GM12872 (cell line): ENCODE results near the gene CHRDL1.

Experiments used
- CTCF ChIP-seq: IDR thresholded peaks from 3 replicates; pipeline ENCODE4 v1.5.1; 2011; ENCODE audit warnings: low read depth, mild to moderate bottlenecking, low read length, moderate library complexity; ENCODE audit not compliant: insufficient read depth

Gene CHRDL1

GRCh38 chrX:110795645-110796406 is at the start of gene CHRDL1:
Gene CHRDL1, minus strand, starts transcription at chrX:110795817. Its CDS starts 3,636 bp downstream, at chrX:110792181.
- no peak for TF ChIP-seq CTCF

GRCh38 chrX:110836982-110837381 is 41.4 kb upstream of the CHRDL1 start:
- TF ChIP-seq CTCF: 0 out of 3 replicates have a peak, but pooled peaks have one; percentile 23

- no peak for TF ChIP-seq CTCF
Observed at GRCh38 chrX:110836451-110836850, 40.8 kb upstream of the CHRDL1 start.

- TF ChIP-seq CTCF: no peak
Observed at GRCh38 chrX:110836001-110836400, 40.4 kb upstream of the CHRDL1 start.

GRCh38 chrX:110825972-110826371 is 30.4 kb upstream of the CHRDL1 start:
- no peak for TF ChIP-seq CTCF

GRCh38 chrX:110806145-110806544 is 10.5 kb upstream of the CHRDL1 start:
- no peak for TF ChIP-seq CTCF

GRCh38 chrX:110805303-110805702 is 9.7 kb upstream of the CHRDL1 start:
- no peak for TF ChIP-seq CTCF

- no peak for TF ChIP-seq CTCF
Observed at GRCh38 chrX:110804446-110804845, 8.8 kb upstream of the CHRDL1 start.
